SK-N-SH (cell line): ENCODE data around the gene SYDE1. TPM values are rescaled to one million over a fixed set of nuclear protein-coding genes. Genes with fewer than 3 reads are reported as not detected.
"Not testable (repeated sequence)": the region's sequence is repeated elsewhere in the genome, so short reads cannot be mapped to it uniquely, and the experiment has no call there.

Source experiments
- CTCF ChIA-PET: fragments of 300-600, 350-600 bp; formaldehyde crosslinking; extraction: SDS; loops from one replicate; lab custom pipeline; 2021; lab: Yijun Ruan, JAX
- POLR2A ChIA-PET: fragments of 350-600 bp; sonication (Branson Sonifier 250); formaldehyde crosslinking; extraction: SDS; loops from one replicate; lab custom pipeline; 2020; ENCODE audit warnings: antibody characterized with exemption, inconsistent platforms; lab: Yijun Ruan, JAX
- DNase-seq: peaks from one replicate; pipeline ENCODE4 v3.0.0; 2012
- H2AFZ ChIP-seq: fragments of 200-600 bp; sonication (generic); 2 replicates; pipeline ENCODE4 v1.8.1; 2016; ENCODE audit warnings: antibody characterized with exemption, mild to moderate bottlenecking, low read depth
- H3F3A ChIP-seq: fragments of 200-600 bp; sonication (generic); replicated peaks from 2 replicates; pipeline ENCODE3; 2016; ENCODE audit warnings: antibody characterized with exemption, mild to moderate bottlenecking; ENCODE audit not compliant: insufficient read depth
- H3K27ac ChIP-seq, 2 experiments: fragments of 200-500 bp in 1 of 2; fragments of 200-600 bp in 1 of 2; sonication (Bioruptor generic) in 1 of 2; sonication (generic), shearing (Covaris generic) in 1 of 2; 2 replicates each; pipeline versions ENCODE4 v1.5.1 to v1.6.1; 2014 to 2016; ENCODE audit warnings: low read depth in 2 of 2, inconsistent platforms in 1 of 2, low read length in 1 of 2, mild to moderate bottlenecking in 1 of 2, mixed read lengths in 1 of 2
- H3K27me3 ChIP-seq: fragments of 200-600 bp; sonication (generic), shearing (Covaris generic); 2 replicates; pipeline ENCODE4 v1.6.1; 2016; ENCODE audit warnings: mixed run types; ENCODE audit not compliant: insufficient read depth
- H3K36me3 ChIP-seq, 2 experiments: fragments of 200-500 bp in 1 of 2; fragments of 200-600 bp in 1 of 2; sonication (Bioruptor generic) in 1 of 2; sonication (generic) in 1 of 2; replicated peaks in 1 of 2; 2 replicates each; pipeline versions ENCODE3 to v1.5.1; 2014 to 2016; ENCODE audit warnings: low read length in 1 of 2, mild to moderate bottlenecking in 1 of 2; ENCODE audit not compliant: insufficient read depth in 2 of 2, control insufficient read depth in 1 of 2
- H3K4me1 ChIP-seq, 2 experiments: fragments of 200-500 bp in 1 of 2; fragments of 200-600 bp in 1 of 2; sonication (Bioruptor generic) in 1 of 2; sonication (generic), shearing (Covaris generic) in 1 of 2; 2 replicates each; pipeline versions ENCODE4 v1.5.1 to v1.6.1; 2014 to 2016; ENCODE audit warnings: low read depth in 1 of 2, low read length in 1 of 2, mixed run types in 1 of 2; ENCODE audit not compliant: insufficient read depth in 2 of 2, control insufficient read depth in 1 of 2
- H3K4me2 ChIP-seq: fragments of 200-600 bp; sonication (generic), shearing (Covaris generic); 2 replicates; pipeline ENCODE4 v1.6.1; 2017; ENCODE audit warnings: mixed run types
- H3K4me3 ChIP-seq, 2 experiments: fragments of 200-500 bp in 1 of 2; fragments of 200-600 bp in 1 of 2; sonication (Bioruptor generic) in 1 of 2; sonication (generic), shearing (Covaris generic) in 1 of 2; 2 replicates each; pipeline versions ENCODE4 v1.5.1 to v1.8.1; 2014 to 2016; ENCODE audit warnings: low read depth in 2 of 2, inconsistent platforms in 1 of 2, low read length in 1 of 2, mild to moderate bottlenecking in 1 of 2, mixed read lengths in 1 of 2, moderate library complexity in 1 of 2
- H3K79me2 ChIP-seq: fragments of 200-600 bp; sonication (generic); 2 replicates; pipeline ENCODE4 v1.8.1; 2017; ENCODE audit warnings: mild to moderate bottlenecking; ENCODE audit not compliant: insufficient read depth
- H3K9ac ChIP-seq: fragments of 200-600 bp; sonication (generic); 2 replicates; pipeline ENCODE4 v1.6.1; 2017; ENCODE audit warnings: mixed run types
- H3K9me2 ChIP-seq: fragments of 200-600 bp; sonication (generic); 2 replicates; pipeline ENCODE4 v1.6.1; 2017; ENCODE audit warnings: mixed run types
- H3K9me3 ChIP-seq: fragments of 200-600 bp; sonication (generic); 2 replicates; pipeline ENCODE4 v1.6.1; 2017; ENCODE audit warnings: mixed run types, mild to moderate bottlenecking, moderate library complexity
- H4K20me1 ChIP-seq: fragments of 200-600 bp; sonication (generic); 2 replicates; pipeline ENCODE4 v1.6.1; 2017; ENCODE audit warnings: mild to moderate bottlenecking, mixed run types; ENCODE audit not compliant: insufficient read depth
- CHD2 ChIP-seq: fragments of 150-350 bp; IDR thresholded peaks from 2 replicates; pipeline ENCODE4 v1.6.1; 2018; ENCODE audit warnings: low read length; ENCODE audit not compliant: partially characterized antibody
- CTCF ChIP-seq: fragments of 200-600 bp; sonication (generic); IDR thresholded peaks from 2 replicates; pipeline ENCODE4 v1.6.1; 2017; ENCODE audit warnings: antibody characterized with exemption, mild to moderate bottlenecking, moderate library complexity
- FOXM1 ChIP-seq: IDR thresholded peaks from 2 replicates; pipeline ENCODE4 v1.4.0; 2012; ENCODE audit warnings: low read depth, mild to moderate bottlenecking
- GABPA ChIP-seq: IDR thresholded peaks from 2 replicates; pipeline ENCODE4 v1.4.0; 2012; ENCODE audit warnings: low read depth, mild to moderate bottlenecking
- GATA2 ChIP-seq: sonication (generic); formaldehyde crosslinking; IDR thresholded peaks from 2 replicates; pipeline ENCODE4 v1.5.0; 2020; ENCODE audit warnings: mild to moderate bottlenecking, missing genetic modification reagents
- PBX3 ChIP-seq: IDR thresholded peaks from 2 replicates; pipeline ENCODE4; 2012
- RAD21 ChIP-seq: IDR thresholded peaks from 2 replicates; pipeline ENCODE4 v1.6.1; 2012; ENCODE audit warnings: mild to moderate bottlenecking, low read length
- RCOR1 ChIP-seq: fragments of 150-350 bp; IDR thresholded peaks from 2 replicates; pipeline ENCODE4 v1.6.1; 2017; ENCODE audit warnings: antibody characterized with exemption, low read length
- REST ChIP-seq: IDR thresholded peaks from 2 replicates; pipeline ENCODE4 v1.6.1; 2012; ENCODE audit warnings: mild to moderate bottlenecking, low read depth, low read length, moderate library complexity
- SIN3A ChIP-seq: IDR thresholded peaks from 2 replicates; pipeline ENCODE4 v1.6.1; 2012; ENCODE audit warnings: low read depth, mild to moderate bottlenecking, low read length, moderate library complexity, borderline replicate concordance
- SMC3 ChIP-seq: IDR thresholded peaks from 2 replicates; pipeline ENCODE4 v1.6.1; 2012; ENCODE audit warnings: low read depth, low read length, improper control_type of control experiment
- TAF1 ChIP-seq: IDR thresholded peaks from 2 replicates; pipeline ENCODE4 v1.6.1; 2012; ENCODE audit warnings: low read depth, mild to moderate bottlenecking, low read length, moderate library complexity, borderline replicate concordance
- WGBS: methylation state at CpG from one replicate; pipeline ENCODE4 v1.1.6; 2017; ENCODE audit warnings: low lambda C conversion rate; 5-methylcytosine and 5-hydroxymethylcytosine counted together
- polyA plus RNA-seq, 3 experiments: library from polyadenylated mRNA; depleted of rRNA; stranded (reverse); fragments of >200 nt; gene quantifications; 2 replicates each; pipeline ENCODE4 v1.2.3, GENCODE V29; 2012
- TF ChIP-seq, protein P1 (sequence below): fragments of 150-350 bp; IDR thresholded peaks from 2 replicates; pipeline ENCODE4 v1.6.1; 2017; ENCODE audit warnings: antibody characterized with exemption, low read length, low read depth, borderline replicate concordance

Gene SYDE1
- polyA plus RNA-seq, 1 of the 3 experiments (the other 2 are of a cell fraction): 44.1 TPM

DNA sequence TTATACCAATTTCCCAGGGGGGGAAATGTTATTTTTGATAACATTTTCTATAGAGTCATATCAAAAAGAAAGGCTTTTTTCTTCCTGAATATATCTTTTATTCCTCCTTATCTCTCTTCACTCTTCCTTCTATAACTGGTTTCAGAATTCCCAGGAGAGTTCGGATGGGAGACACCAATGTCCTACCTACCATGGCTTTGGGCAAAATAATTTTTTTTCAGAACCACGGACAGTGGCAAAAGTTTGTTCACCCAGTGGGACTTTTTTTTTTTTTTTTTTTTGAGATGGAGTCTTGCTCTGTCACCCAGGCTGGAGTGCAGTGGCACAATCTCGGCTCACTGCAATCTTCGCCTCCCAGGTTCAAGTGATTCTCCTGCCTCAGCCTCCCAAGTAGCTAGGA is 27.2 kb upstream of the SYDE1 start:
- H3K4me3 ChIP-seq, DNase-seq, CTCF ChIA-PET, H4K20me1 ChIP-seq, H3K9ac ChIP-seq, H3K36me3 ChIP-seq, H3F3A ChIP-seq, H3K4me1 ChIP-seq, H3K9me3 ChIP-seq, H3K4me2 ChIP-seq, H2AFZ ChIP-seq, H3K9me2 ChIP-seq, H3K27ac ChIP-seq, POLR2A ChIA-PET, H3K79me2 ChIP-seq: not testable (repeated sequence)
- H3K27me3 ChIP-seq: peaks cover 15% of the 10 kb centered on the region; the same call in 1 of the 2 replicates
- WGBS: 10% methylated on average over 4 of the region's 4 CpGs
- TF ChIP-seq REST: peak; percentile 79

GRCh38 chr19:15081911-15082310 is 25.3 kb upstream of the SYDE1 start, which contains the start of gene OR1I1:
TSS of gene OR1I1 (plus strand) at chr19:15082211. CDS start at chr19:15087066, 4,855 bp downstream.
- no peak within 1 kb of the TSS for H3K9ac ChIP-seq
- H2AFZ ChIP-seq: no peak within 1 kb of the TSS
- no peak for TF ChIP-seq SIN3A
- TF ChIP-seq RAD21: no peak
- TF ChIP-seq GABPA: no peak
- TF ChIP-seq GATA2 (CRISPR knock-in tag): no peak
- TF ChIP-seq FOXM1: no peak
- TF ChIP-seq RCOR1: no peak
- TF ChIP-seq TAF1: no peak
- TF ChIP-seq, protein P1, sequence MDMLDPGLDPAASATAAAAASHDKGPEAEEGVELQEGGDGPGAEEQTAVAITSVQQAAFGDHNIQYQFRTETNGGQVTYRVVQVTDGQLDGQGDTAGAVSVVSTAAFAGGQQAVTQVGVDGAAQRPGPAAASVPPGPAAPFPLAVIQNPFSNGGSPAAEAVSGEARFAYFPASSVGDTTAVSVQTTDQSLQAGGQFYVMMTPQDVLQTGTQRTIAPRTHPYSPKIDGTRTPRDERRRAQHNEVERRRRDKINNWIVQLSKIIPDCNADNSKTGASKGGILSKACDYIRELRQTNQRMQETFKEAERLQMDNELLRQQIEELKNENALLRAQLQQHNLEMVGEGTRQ: no peak
- TF ChIP-seq PBX3: no peak
- TF ChIP-seq CHD2: no peak
- TF ChIP-seq SMC3: no peak
- no peak for TF ChIP-seq CTCF
- H3K36me3 ChIP-seq: no peaks in the 10 kb centered on the region
- no peak within 1 kb of the TSS for H3K4me3 ChIP-seq
- no peaks in the 10 kb centered on the region for H4K20me1 ChIP-seq
- POLR2A ChIA-PET: no interaction called here
- no peak within 1 kb of the TSS for H3K27ac ChIP-seq
- 25% methylated on average over 6 of the region's 6 CpGs for WGBS
- H3K9me2 ChIP-seq: no peaks in the 10 kb centered on the region
- no peak within 1 kb of the TSS for H3K4me2 ChIP-seq
- no peaks in the 10 kb centered on the region for H3K9me3 ChIP-seq
- H3K4me1 ChIP-seq: no peaks in the 10 kb centered on the region
- no peak for DNase-seq
- H3K79me2 ChIP-seq: no peaks in the 10 kb centered on the region
- H3K27me3 ChIP-seq: peaks cover 27% of the 10 kb centered on the region
- CTCF ChIA-PET: interaction anchor here (0.7 to 3.8 kb wide), 5 partner anchors 9 to 69 kb away, joined by 3 to 22 read pairs (median 6); no protein-coding TSS in a partner anchor
- no peaks in the 10 kb centered on the region for H3F3A ChIP-seq
